ENCODE results near the gene AMOT.

DNA sequence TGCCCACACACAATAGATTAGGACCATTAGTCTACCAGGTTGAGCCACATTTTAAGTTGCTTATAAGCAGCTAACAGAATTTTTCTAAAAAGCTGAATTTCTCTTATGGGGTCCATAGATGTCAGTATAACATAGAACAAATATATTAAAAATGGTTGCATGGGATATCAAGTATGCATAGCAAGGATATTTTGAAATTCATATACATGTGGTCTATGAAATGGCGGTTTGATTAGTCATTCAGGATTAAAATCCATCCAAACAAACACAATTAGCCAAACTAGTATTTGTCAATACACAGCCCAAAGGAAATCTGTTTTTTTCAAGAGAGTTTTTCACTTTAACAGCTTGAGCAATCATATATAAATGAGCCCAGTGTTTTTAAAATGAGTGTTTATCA lies 33.5 kb upstream of the AMOT start:
- no peak for TF ChIP-seq POLR2A (IDR thresholded peaks at IDR 0.05; ENCODE audit: low read depth, low read length)
- TF ChIP-seq POLR2AphosphoS5 (IDR thresholded peaks at IDR 0.05; ENCODE audit: low read depth, low read length), result no peak
- no peak for TF ChIP-seq TAF1 (IDR thresholded peaks at IDR 0.05; ENCODE audit: borderline replicate concordance, low read depth, low read length)
